Stimulated activated effector memory CD8-positive, alpha-beta T cell treated with anti-CD3 and anti-CD28 coated beads, Interleukin-12 subunit alpha, Interleukin-12 subunit beta, amount 100 ng/mL, for 72 hours (primary cell): Measurements from ENCODE around the gene FAM241A.
"Not testable (repeated sequence)": the region's sequence is repeated elsewhere in the genome, so short reads cannot be mapped to it uniquely, and the experiment has no call there.

Source experiments
- ATAC-seq: fragments of 150-1000 bp; cut with Tn5 transposase; 2 replicates; pipeline ENCODE4 v1.10.0; 2021
- DNase-seq, 2 donors: peaks; one replicate each; pipeline ENCODE4 v3.0.0; 2021 to 2022; ENCODE audit warnings: low spot score in 2 of 2
- H3K27ac Mint-ChIP-seq: one replicate; pipeline ENCODE4 v1.8.0; 2022; ENCODE audit warnings: mild to moderate bottlenecking, mixed read lengths
- H3K36me3 Mint-ChIP-seq: one replicate; pipeline ENCODE4 v1.8.0; 2022; ENCODE audit warnings: mild to moderate bottlenecking, mixed read lengths
- H3K4me1 Mint-ChIP-seq: one replicate; pipeline ENCODE4 v1.8.0; 2022; ENCODE audit warnings: mixed read lengths
- H3K4me3 Mint-ChIP-seq: one replicate; pipeline ENCODE4 v1.8.0; 2022; ENCODE audit warnings: mild to moderate bottlenecking, mixed read lengths
- H3K9me3 Mint-ChIP-seq: one replicate; pipeline ENCODE4 v1.8.0; 2022; ENCODE audit warnings: mixed read lengths

The FAM241A gene

GRCh38 chr4:112176596-112176995 lies 31.3 kb downstream of the FAM241A start:
- DNase-seq, result no peak
- Mint-ChIP-seq H3K4me3 (no peak overlapping the region), H3K27ac (no peak overlapping the region), H3K4me1 (peaks cover 11% of the 10 kb centered on the region), H3K9me3 (no peaks in the 10 kb centered on the region), H3K36me3 (peaks cover 17% of the 10 kb centered on the region)
- peak; percentile 74 for ATAC-seq

GRCh38 chr4:112178741-112179140 lies 33.5 kb downstream of the FAM241A start:
- Mint-ChIP-seq H3K4me1 (peaks cover 29% of the 10 kb centered on the region), H3K36me3 (peaks cover 19% of the 10 kb centered on the region)
- not testable (repeated sequence) for ATAC-seq, H3K9me3 Mint-ChIP-seq, DNase-seq, H3K4me3 Mint-ChIP-seq, H3K27ac Mint-ChIP-seq

- ATAC-seq (no peak), DNase-seq (no peak)
- Mint-ChIP-seq H3K9me3 (no peaks in the 10 kb centered on the region), H3K27ac (no peak overlapping the region), H3K4me3 (no peak overlapping the region), H3K4me1 (peaks cover 29% of the 10 kb centered on the region), H3K36me3 (peaks cover 25% of the 10 kb centered on the region)
Measured at GRCh38 chr4:112181358-112182000, 36.2 kb downstream of the FAM241A start.

GRCh38 chr4:112182604-112183003 lies 37.4 kb downstream of the FAM241A start:
- Mint-ChIP-seq H3K9me3 (no peaks in the 10 kb centered on the region), H3K4me3 (no peak overlapping the region), H3K36me3 (peaks cover 36% of the 10 kb centered on the region), H3K27ac (no peak overlapping the region), H3K4me1 (peaks cover 29% of the 10 kb centered on the region)
- DNase-seq (no peak), ATAC-seq (no peak)

- Mint-ChIP-seq H3K36me3 (peaks cover 43% of the 10 kb centered on the region), H3K4me3 (peak overlapping the region; percentile 5), H3K4me1 (peaks cover 29% of the 10 kb centered on the region), H3K27ac (no peak overlapping the region), H3K9me3 (no peaks in the 10 kb centered on the region)
- DNase-seq, result no peak
- ATAC-seq, result peak; percentile 34
Measured at GRCh38 chr4:112183252-112183651, 38.0 kb downstream of the FAM241A start.

GRCh38 chr4:112184438-112184837 lies 39.2 kb downstream of the FAM241A start:
- no peak overlapping the region for H3K27ac Mint-ChIP-seq
- ATAC-seq (peak; percentile 90), DNase-seq (no peak)
- H3K36me3 Mint-ChIP-seq, result peaks cover 40% of the 10 kb centered on the region
- H3K9me3 Mint-ChIP-seq, result no peaks in the 10 kb centered on the region
- H3K4me1 Mint-ChIP-seq, result peaks cover 22% of the 10 kb centered on the region
- no peak overlapping the region for H3K4me3 Mint-ChIP-seq

- no peak overlapping the region for H3K4me3 Mint-ChIP-seq
- ATAC-seq, result peak; percentile 36
- no peaks in the 10 kb centered on the region for H3K9me3 Mint-ChIP-seq
- no peak for DNase-seq
- peaks cover 47% of the 10 kb centered on the region for H3K36me3 Mint-ChIP-seq
- peaks cover 22% of the 10 kb centered on the region for H3K4me1 Mint-ChIP-seq
- H3K27ac Mint-ChIP-seq, result no peak overlapping the region
Measured at GRCh38 chr4:112185334-112185733, 40.1 kb downstream of the FAM241A start.

GRCh38 chr4:112185740-112186670 lies 40.8 kb downstream of the FAM241A start:
- Mint-ChIP-seq H3K4me1 (peaks cover 22% of the 10 kb centered on the region), H3K27ac (no peak overlapping the region), H3K36me3 (peaks cover 41% of the 10 kb centered on the region), H3K9me3 (no peaks in the 10 kb centered on the region), H3K4me3 (no peak overlapping the region)
- ATAC-seq (no peak), DNase-seq (no peak)

GRCh38 chr4:112189754-112190153 lies 44.5 kb downstream of the FAM241A start:
- ATAC-seq, result no peak
- Mint-ChIP-seq H3K36me3 (peaks cover 32% of the 10 kb centered on the region), H3K27ac (no peak overlapping the region), H3K4me3 (no peak overlapping the region), H3K4me1 (no peaks in the 10 kb centered on the region), H3K9me3 (no peaks in the 10 kb centered on the region)
- DNase-seq, result no peak

- H3K36me3 Mint-ChIP-seq, result peaks cover 32% of the 10 kb centered on the region
- no peaks in the 10 kb centered on the region for H3K4me1 Mint-ChIP-seq
- DNase-seq, result no peak
- H3K27ac Mint-ChIP-seq, result no peak overlapping the region
- no peaks in the 10 kb centered on the region for H3K9me3 Mint-ChIP-seq
- no peak for ATAC-seq
- H3K4me3 Mint-ChIP-seq, result no peak overlapping the region
Measured at GRCh38 chr4:112190684-112191083, 45.4 kb downstream of the FAM241A start.

- DNase-seq, result no peak
- no peaks in the 10 kb centered on the region for H3K36me3 Mint-ChIP-seq
- ATAC-seq, result no peak
- no peak overlapping the region for H3K27ac Mint-ChIP-seq
- H3K4me3 Mint-ChIP-seq, result no peak overlapping the region
- H3K4me1 Mint-ChIP-seq, result peaks cover 17% of the 10 kb centered on the region
- H3K9me3 Mint-ChIP-seq, result no peaks in the 10 kb centered on the region
Measured at GRCh38 chr4:112196461-112196860, 51.2 kb downstream of the FAM241A start.

- DNase-seq (no peak), ATAC-seq (peak; percentile 5)
- H3K9me3 Mint-ChIP-seq, result no peaks in the 10 kb centered on the region
- H3K27ac Mint-ChIP-seq, result no peak overlapping the region
- peak overlapping the region; percentile 2 for H3K4me3 Mint-ChIP-seq
- H3K4me1 Mint-ChIP-seq, result peaks cover 17% of the 10 kb centered on the region
- H3K36me3 Mint-ChIP-seq, result no peaks in the 10 kb centered on the region
Measured at GRCh38 chr4:112199041-112199440, 53.8 kb downstream of the FAM241A start.

GRCh38 chr4:112201915-112202505 lies 56.8 kb downstream of the FAM241A start:
- H3K4me3 Mint-ChIP-seq, result no peak overlapping the region
- no peaks in the 10 kb centered on the region for H3K9me3 Mint-ChIP-seq
- no peak overlapping the region for H3K27ac Mint-ChIP-seq
- no peaks in the 10 kb centered on the region for H3K36me3 Mint-ChIP-seq
- DNase-seq, result no peak
- peaks cover 17% of the 10 kb centered on the region for H3K4me1 Mint-ChIP-seq
- ATAC-seq, result peak; percentile 54

- Mint-ChIP-seq H3K4me1 (peaks cover 17% of the 10 kb centered on the region), H3K4me3 (no peak overlapping the region), H3K36me3 (no peaks in the 10 kb centered on the region), H3K9me3 (no peaks in the 10 kb centered on the region), H3K27ac (no peak overlapping the region)
- DNase-seq (no peak), ATAC-seq (no peak)
Measured at GRCh38 chr4:112203593-112203992, 58.3 kb downstream of the FAM241A start.

- H3K36me3 Mint-ChIP-seq, result no peaks in the 10 kb centered on the region
- DNase-seq (no peak), ATAC-seq (no peak)
- H3K4me1 Mint-ChIP-seq, result no peaks in the 10 kb centered on the region
- no peak overlapping the region for H3K27ac Mint-ChIP-seq
- H3K9me3 Mint-ChIP-seq, result no peaks in the 10 kb centered on the region
- no peak overlapping the region for H3K4me3 Mint-ChIP-seq
Measured at GRCh38 chr4:112206431-112206830, 61.2 kb downstream of the FAM241A start.
